Pericardium fibroblast (primary cell): ENCODE measurements around the gene C2orf78. TPM values are rescaled to one million over a fixed set of nuclear protein-coding genes. Genes with fewer than 3 reads are reported as not detected.

ENCODE experiments used
- total RNA-seq: library from RNA; depleted of rRNA; stranded (reverse); fragments of >200 nt; gene quantifications from 2 replicates; pipeline ENCODE4 v1.2.3, GENCODE V29; 2015

C2orf78 gene
- total RNA-seq = not detected in 2 replicates

GRCh38 chr2:73783883-73784282, at the start of gene C2orf78:
C2orf78 (plus strand) TSS chr2:73784183; CDS start chr2:73784310, 127 bp downstream.

GRCh38 chr2:73736855-73737779, 46.9 kb upstream of the C2orf78 start, which contains the start of gene TPRKB:
TPRKB (minus strand) TSS chr2:73737345; CDS start chr2:73734569, 2,776 bp downstream.

GRCh38 chr2:73779467-73780236, 4.3 kb upstream of the C2orf78 start, which contains the start of gene DUSP11:
DUSP11 (minus strand) TSS chr2:73780103; CDS start chr2:73779974, 129 bp downstream.

GRCh38 chr2:73828818-73829570, 45.0 kb downstream of the C2orf78 start, which contains the start of gene STAMBP:
STAMBP (plus strand) TSS chr2:73828961; CDS start chr2:73830857, 1,896 bp downstream.

Other genes with a start within 250 kb of the C2orf78 start
- not detected in 2 replicates for gene NAT8, start 141.8 kb upstream of the C2orf78 start, total RNA-seq
- gene TPRKB, start 46.8 kb upstream of the C2orf78 start, total RNA-seq = 19.5 and 29.9 TPM in 2 replicates
- gene DUSP11, start 4.1 kb upstream of the C2orf78 start, total RNA-seq = 18.9 and 28.8 TPM in 2 replicates
- 17.7 and 26.3 TPM in 2 replicates for gene STAMBP, start 44.8 kb downstream of the C2orf78 start, total RNA-seq
- gene ACTG2, start 108.8 kb downstream of the C2orf78 start, total RNA-seq = 0.09 and 5.0 TPM in 2 replicates
- 37.5 and 61.0 TPM in 2 replicates for gene DGUOK, start 142.7 kb downstream of the C2orf78 start, total RNA-seq
- gene TET3, start 200.7 kb downstream of the C2orf78 start, total RNA-seq = 2.2 and 4.0 TPM in 2 replicates